Measurements from ENCODE around the gene RAB11FIP3.

The RAB11FIP3 gene

DNA sequence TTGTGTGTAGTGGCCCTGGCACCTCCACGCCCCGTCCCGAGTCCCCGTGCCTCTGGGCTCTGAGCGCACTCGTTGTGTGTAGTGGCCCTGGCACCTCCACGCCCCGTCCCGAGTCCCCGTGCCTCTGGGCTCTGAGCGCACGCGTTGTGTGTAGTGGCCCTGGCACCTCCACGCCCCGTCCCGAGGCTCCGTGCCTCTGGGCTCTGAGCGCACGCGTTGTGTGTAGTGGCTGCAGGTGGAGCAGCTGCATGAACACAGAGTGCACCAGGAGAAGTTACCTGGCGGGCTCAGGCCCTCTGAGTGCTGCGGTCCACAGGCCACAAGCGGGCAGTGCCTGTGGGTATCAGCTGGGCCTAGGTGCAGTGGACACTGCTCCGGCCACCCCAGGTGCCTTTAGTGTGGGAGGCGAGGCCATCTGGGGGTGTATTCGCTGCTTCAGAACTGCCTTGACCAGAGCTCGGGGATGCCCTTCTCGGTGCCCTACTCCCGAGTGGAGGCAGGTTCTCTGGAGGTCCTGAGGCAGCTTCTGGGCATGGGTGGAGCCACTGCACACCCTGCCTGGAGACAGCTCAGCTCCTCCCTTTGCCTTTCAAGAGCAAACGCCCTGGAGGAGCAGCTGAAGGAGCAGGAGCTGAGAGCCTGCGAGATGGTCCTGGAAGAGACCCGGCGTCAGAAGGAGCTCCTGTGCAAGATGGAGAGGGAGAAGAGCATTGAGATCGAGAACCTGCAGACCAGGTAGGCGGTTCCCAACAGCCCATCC lies 84.8 kb downstream of the RAB11FIP3 start:
- DNase-seq (ENCODE audit: low read depth in 2 of 2): no peak
- TF ChIP-seq CTCF (IDR thresholded peaks at IDR 0.05; ENCODE audit: low read depth, low read length): no peak
- no peak overlapping the region for H3K4me3 ChIP-seq (replicated peaks in 1 of 2; ENCODE audit: low read depth in 2 of 2, low read length in 2 of 2)

GRCh38 chr16:512802-513201 lies 87.4 kb downstream of the RAB11FIP3 start:
- TF ChIP-seq CTCF (IDR thresholded peaks at IDR 0.05; ENCODE audit: low read depth, low read length): no peak
- H3K4me3 ChIP-seq (replicated peaks in 1 of 2; ENCODE audit: low read depth in 2 of 2, low read length in 2 of 2): no peak overlapping the region
- no peak for DNase-seq (ENCODE audit: low read depth in 2 of 2)

- no peak for DNase-seq (ENCODE audit: low read depth in 2 of 2)
- TF ChIP-seq CTCF (IDR thresholded peaks at IDR 0.05; ENCODE audit: low read depth, low read length): no peak
- H3K4me3 ChIP-seq (replicated peaks in 1 of 2; ENCODE audit: low read depth in 2 of 2, low read length in 2 of 2): no peak overlapping the region
These were observed 88.5 kb downstream of the RAB11FIP3 start for GRCh38 chr16:513950-514349.

DNA sequence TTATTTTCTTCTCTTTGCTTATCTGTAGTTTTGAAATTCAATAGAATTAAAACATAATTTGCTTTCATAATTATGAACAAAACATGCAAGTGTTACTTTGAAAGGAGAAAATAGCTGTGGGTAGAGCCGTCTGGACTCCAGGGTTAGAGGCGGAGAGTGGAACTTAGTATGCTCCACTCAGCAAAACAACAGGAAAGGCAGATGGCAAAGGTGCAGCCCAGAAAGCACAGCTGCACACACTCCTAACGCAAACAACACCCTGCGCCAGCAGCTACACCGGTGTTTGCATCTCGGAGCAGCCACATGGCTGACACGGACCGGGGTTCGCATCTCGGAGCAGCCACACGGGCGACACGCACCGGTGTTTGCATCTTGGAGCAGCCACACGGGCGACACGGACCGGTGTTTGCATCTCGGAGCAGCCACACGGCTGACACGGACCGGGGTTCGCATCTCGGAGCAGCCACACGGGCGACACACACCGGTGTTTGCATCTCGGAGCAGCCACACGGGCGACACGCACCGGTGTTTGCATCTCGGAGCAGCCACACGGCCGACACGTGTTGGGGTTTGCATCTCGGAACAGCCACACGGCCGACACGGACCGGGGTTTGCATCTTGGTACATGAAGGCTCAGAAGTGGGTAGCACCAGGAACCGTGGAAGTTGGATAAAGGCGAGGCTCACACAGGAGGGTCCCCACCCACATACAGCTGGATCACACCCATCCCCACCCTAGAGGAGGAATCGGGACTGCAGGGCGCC lies 89.9 kb downstream of the RAB11FIP3 start:
- no peak for TF ChIP-seq CTCF (IDR thresholded peaks at IDR 0.05; ENCODE audit: low read depth, low read length)
- no peak for DNase-seq (ENCODE audit: low read depth in 2 of 2)
- H3K4me3 ChIP-seq (replicated peaks in 1 of 2; ENCODE audit: low read depth in 2 of 2, low read length in 2 of 2): no peak overlapping the region

DNA sequence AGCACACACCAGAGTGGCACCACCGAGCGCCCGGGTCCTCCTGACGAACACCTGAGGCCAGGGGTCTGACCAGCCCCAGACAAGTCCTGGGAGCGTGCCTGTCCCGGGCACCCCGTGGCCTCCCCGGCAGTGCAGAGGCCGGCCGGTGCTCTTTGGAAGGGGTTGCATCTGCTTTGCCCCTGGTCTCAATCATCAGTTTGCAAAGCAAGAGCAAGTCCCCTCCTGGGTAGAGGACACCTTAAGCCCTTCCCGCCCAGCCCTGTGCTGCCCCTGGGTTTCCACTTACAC lies 90.4 kb downstream of the RAB11FIP3 start:
- DNase-seq (ENCODE audit: low read depth in 2 of 2): no peak
- TF ChIP-seq CTCF (IDR thresholded peaks at IDR 0.05; ENCODE audit: low read depth, low read length): no peak
- no peak overlapping the region for H3K4me3 ChIP-seq (replicated peaks in 1 of 2; ENCODE audit: low read depth in 2 of 2, low read length in 2 of 2)

DNA sequence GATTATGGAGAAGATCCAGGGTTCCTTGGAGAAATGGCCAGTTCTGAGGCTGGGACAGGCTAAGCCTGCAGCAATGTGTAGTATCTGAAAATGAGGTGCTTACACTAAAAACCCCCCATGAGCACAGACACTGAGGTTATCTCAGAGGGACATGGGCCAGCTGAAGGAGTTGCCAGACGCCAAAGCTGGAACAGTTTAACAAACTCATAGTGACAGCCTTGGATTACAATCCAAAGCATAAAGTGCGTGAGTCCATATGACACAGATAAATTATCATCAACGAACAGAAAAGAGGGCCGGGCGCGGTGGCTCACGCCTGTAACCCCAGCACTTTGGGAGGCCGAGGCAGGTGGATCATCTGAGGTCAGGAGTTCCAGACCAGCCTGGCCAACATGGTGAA lies 90.9 kb downstream of the RAB11FIP3 start:
- no peak overlapping the region for H3K4me3 ChIP-seq (replicated peaks in 1 of 2; ENCODE audit: low read depth in 2 of 2, low read length in 2 of 2)
- DNase-seq (ENCODE audit: low read depth in 2 of 2): no peak
- TF ChIP-seq CTCF (IDR thresholded peaks at IDR 0.05; ENCODE audit: low read depth, low read length): no peak

All from cardiac fibroblast (primary cell).